Stimulated activated CD4-positive, alpha-beta T cell treated with anti-CD3 and anti-CD28 coated beads, TNF-alpha, amount 100 ng/mL, for 1 hour (primary cell): ENCODE results near the gene BNIP5.

Source experiments
- DNase-seq, 3 donors: peaks; one replicate each; pipeline ENCODE4 v3.0.0-alpha.2; 2020; ENCODE audit warnings: low read depth in 3 of 3, low spot score in 1 of 3

BNIP5 gene, protein sequence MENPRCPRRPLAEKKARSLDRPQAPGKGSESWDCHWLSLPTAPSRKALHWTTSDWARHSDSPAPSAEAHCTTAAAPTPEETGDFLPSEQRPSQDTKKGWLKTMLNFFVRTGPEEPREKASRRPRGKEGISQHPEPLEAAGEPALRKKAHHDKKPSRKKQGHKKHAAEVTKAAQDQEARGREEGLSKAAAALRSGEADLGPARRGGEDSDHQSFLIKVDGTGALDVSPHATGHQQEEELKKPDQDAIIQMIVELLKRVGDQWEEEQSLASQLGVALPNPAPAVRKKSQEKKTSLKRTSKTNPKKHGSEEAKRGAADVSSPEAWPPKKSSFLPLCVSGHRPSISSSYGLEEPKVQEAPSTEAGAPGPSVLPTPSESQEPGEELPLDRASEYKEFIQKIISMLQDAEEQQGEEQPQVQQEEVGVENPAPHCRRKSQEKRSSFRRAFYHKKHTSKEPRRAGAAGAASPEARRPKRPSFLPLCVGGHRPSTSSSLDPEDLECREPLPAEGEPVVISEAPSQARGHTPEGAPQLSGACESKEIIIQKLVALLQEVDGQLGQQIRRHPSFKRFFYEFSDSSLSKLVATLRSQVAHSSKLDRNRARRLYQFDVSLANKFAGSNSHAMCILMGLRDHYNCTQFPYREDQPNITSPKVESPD

DNA sequence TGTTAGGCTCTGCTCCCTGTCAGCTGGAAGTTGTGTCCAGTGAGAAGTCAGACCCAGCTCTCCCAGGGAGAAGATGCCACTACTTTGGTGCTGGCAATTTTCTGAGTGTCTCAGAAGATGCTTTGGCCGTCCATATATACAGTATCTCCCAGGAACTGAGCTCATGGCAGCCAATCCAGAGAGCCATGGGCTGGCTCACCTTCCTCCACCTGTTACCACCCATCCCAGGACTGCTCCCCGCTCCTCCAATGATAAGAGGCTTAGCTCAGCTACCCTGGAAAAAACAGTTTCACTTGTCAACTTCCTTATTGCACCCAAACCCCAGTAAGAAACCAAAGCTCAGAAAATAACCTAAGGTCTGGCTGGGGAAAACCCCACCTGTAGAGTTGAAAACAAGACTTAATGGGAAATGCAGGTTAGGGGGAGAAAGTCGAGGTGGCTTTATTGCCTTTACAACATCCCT, at the start of gene BNIP5:
Gene BNIP5, minus strand, starts transcription at position 110 of the 463 bp plus-strand sequence. CDS start 6,198 bp downstream, outside the sequence.
- DNase-seq = no peak

DNA sequence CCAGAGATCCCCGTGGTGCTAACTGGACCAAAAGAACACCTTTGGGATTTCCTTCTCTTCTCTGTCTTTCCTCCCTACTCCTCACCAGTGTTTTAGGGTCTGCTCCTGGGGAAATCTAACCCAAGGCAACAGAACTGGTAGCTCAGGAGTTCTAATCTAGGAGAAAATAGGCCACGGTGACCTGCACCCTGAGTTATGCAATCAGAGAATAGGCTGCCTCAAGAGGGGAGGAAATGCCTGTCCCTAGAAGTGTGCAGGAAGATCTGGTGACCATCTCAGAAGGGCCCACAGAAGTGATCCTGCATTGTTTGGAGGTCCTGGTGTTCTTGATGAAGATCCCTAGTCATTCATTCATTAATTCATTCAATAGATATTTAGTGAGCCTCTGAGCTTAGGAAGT, 47.4 kb upstream of the BNIP5 start:
- DNase-seq = no peak

DNA sequence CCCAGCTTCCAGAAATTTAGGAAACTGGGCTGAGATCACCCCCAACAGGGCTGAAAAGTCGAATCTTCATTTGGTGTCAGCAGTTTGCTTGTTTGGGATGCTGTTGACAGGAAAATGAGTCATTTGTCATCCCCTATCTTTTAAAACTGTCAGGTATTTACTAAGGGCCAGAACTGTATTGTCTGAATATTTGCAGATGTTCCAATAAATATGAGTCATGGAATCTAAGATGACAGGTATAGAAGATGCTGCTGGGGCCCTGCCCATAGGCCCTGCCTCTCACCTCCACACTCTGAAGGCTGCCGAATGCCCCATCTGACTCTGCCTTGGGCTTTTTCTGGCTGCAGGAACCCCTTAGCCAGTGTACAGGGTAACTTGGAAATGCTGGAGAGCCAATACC, 46.9 kb upstream of the BNIP5 start:
- no peak for DNase-seq

DNA sequence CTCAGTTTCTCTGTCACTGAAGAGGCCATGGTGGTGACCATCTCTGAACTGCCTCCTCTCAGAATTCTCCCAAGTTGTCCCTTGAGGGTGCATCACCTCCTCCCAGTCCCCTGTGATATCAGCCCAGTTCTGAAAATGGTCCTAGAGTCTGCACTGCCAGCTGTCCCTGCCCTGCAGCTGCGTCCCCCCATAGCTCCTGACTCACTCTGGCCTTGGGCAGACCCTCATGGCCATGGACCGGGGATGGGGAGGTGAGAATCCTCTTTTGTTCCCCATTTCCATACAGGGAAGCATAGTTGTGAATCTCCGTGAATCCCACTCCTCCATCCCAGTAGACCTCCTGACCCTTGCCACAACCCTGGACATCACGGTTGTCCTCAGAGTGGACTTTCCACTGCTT, 46.3 kb upstream of the BNIP5 start:
- no peak for DNase-seq

DNA sequence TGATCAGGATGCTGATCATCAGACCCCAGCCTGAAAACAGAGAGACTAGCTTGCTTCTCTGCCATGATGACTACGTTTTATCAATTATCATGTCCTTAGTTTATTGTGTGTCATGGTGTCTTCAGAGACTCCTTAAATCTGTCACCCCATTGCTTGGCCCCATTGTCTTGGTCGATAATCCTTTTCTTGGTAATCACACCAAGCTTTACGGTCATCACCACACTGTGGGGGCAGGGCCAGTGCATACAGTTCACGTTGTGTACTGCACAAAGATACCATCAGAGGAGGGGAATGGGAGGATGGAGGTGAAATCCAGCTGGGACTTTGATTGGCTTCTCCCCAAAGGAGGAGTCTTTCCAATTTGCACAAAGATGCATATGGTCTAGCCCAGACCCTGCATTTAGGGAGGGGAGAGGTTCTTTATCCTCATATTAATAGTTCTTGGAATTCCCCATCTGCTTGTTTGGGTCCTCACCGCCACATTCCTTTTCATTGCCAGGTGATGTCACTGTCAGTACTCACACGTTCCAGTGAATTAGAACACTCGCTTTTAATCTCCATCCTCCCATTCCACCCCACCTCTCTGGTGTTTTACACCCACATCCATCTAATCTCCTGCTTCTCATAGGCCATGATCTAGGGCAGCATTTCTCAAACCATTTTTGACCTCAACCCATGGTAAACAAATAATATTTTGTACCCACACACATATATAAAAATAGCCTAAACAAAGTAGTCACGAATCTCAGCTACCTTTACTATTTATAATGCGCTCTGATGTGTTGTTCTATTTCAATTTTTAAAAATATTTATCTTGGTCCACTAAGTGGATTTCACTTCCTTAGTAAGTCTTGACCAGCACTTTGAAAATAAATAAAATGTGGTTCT, 45.1 kb upstream of the BNIP5 start:
- no peak for DNase-seq

DNA sequence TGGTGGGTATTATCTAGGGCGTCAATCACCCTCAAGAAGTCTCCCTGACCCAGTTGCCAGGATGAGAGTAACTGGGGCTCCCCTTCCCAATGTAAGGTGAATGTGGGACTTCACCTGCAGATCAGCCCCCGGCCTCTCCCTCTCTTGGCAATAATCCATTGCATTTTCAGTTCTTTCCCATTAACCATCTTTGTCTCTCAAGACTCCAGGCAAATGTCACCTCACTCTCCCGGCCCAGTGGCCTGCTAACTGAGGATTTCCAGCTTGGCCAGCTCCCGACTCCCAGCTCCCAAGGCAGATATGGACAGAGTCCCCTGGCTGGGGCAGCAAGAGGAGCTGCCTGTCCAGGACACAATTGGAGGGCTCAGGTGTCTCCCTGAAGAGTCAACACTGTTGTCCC, 43.5 kb upstream of the BNIP5 start:
- no peak for DNase-seq

DNA sequence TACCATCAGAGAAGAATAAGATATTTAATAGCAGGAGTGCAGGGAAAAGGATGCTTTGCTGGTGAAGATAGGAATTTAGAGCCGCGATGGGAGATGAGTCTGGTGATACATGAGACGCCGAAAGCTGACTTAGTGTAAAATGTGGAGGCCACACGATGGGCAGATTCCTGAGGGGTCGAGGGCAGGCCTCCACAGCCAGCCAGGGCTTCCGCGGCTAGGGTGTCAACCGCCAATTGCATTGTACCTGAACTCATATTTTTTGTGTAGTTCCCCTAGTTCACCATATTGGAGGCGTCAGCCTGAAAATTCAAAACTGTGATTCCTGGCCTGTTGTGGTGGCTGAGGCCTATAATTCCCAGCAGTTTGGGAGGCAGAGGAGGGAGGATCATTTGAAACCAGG, 42.2 kb upstream of the BNIP5 start:
- no peak for DNase-seq

DNA sequence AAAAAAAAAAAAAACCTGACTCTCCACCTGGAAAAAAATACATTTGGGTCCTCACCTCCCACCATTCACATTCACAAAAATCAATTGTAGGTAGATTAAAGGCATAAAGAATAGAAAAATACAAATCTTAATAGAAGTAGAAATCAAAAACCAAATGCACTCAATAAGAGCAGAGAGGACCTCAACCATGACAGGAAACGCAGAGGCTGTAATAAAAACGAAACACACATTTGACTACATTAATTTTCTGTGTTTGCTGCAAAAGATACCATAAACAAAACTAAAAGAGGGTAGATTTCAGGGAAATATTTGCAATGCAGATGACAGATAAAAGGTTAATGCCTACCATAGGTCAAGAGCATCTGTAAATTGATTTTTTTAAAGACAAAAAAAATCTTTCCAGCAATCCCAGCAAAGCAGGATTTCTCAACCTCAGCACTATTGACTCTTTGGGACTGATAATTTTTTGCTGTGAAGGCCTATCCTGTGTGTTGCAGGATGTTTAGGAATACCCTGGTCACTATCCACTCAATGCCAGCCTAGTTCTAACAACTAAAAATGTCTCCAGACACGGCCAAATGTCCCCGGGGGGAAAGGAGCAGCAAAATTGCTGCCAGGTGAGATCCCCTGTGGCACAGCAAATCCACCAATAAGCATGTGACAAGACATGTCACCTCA, 41.7 kb upstream of the BNIP5 start:
- DNase-seq = no peak

DNA sequence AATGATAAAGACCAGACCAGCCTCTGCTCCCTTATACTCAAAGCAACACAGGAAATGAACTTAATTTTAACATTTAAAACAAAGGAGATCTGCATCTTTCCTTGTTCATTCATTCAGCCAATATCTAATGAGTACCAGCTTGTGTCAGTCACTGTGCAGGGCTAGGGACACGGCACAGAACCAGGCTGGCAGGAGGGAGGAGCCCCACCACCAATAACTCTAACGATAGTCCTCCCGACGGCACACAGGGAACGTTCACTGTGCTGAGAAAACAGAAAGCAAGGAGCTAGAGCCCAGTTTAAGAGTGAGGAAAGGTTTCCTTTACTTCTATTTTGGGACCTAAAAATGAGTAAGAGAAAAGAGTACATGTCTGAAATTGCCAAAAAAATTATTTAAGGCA, 40.9 kb upstream of the BNIP5 start:
- no peak for DNase-seq

DNA sequence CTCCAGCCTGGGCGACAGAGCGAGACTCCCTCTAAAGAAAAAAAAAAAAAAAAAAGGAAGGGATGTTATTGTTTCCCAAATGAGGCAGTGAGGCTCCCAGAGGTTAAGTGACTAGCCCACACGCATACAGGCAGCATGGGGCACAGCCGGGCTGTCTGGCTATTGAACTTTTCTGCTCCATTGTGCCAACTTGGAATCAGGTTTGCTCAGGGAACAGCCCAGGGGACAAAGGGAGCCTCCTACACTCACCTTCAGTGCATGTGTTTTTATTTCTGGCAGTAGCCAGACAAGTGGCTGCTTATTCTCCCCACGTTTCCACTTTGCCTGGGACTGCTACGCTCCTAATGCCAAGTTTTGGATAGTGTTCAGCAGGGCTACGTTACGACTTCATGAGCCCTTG, 40.1 kb upstream of the BNIP5 start:
- no peak for DNase-seq

DNA sequence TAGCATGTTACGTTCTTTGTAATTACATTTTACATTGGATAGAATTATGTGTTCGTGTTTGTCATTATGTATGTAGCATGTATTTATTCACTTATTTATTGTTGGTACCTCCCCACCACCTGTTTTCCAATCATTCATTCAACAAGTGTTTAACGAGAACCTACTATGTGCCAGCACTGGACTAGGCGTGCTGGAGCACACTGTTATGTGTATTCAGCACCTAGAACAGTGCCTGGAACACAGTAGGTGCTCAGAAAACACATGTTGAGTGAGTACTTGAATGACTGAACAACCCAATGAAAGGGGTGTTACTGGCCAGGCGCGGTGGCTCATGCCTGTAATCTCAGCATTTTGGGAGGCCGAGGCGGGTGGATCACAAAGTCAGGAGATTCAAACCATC, 39.5 kb upstream of the BNIP5 start:
- DNase-seq = no peak

DNA sequence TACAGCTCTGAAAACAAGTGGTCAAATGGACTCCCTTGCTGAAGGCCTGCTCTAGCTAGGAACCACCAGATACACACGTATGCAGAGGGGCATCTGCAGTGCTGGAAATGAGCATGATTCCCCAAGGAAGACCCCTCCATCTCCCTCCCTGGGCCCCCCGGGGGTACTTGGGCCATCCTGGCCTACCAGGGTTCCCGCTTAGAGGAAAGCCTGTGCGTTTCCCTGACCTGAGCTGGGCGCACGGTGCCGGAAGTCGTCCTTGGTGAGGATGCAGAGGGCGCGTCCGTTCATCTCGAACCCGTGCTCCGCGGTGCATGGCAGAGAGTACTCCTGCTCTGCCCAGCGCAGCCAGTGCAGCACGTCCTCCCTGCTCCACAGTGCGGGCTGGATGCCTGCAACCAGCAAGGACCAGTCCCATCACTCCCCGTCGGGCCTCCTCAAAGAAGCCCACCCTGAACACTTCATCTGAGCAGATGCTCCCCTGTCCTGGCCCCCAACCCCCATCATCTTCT, 39.0 kb upstream of the BNIP5 start:
- no peak for DNase-seq

DNA sequence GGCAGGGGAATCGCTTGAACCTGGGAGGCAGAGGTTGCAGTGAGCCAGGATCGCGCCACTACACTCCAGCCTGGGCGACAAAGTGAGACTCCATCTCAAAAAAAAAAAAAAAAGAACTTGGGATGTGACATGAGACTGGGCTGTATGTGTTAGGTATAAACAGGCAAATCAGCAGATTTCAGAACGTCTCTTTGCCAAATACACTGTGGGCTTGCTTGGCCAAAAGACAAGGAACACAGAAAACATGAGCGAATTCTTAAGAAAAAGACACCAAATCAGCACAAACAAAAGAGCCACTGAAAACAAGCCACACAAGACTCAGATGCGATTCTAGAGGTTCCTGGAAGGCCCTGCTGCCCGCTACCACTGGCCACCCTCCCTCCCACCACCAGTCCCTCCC, 38.3 kb upstream of the BNIP5 start:
- DNase-seq = no peak

DNA sequence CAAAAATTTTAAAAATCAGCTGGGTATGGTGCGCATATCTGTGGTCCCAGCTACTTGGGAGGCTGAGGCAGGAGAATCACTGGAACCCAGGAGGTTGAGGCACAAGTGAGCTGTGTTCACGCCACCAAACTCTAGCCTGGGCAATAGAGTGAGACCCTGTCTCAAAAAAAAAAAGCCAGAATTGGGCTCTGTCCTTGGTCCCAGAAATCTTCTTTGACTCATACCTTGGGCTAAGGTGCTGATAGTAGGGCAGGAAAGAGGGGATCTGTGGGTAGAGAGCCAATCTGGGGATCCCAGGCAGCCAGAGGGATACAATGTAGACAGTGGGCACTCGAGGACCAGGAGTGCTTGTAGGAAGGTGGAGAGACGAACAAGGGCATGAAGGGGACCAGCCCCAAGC, 37.5 kb upstream of the BNIP5 start:
- no peak for DNase-seq

DNA sequence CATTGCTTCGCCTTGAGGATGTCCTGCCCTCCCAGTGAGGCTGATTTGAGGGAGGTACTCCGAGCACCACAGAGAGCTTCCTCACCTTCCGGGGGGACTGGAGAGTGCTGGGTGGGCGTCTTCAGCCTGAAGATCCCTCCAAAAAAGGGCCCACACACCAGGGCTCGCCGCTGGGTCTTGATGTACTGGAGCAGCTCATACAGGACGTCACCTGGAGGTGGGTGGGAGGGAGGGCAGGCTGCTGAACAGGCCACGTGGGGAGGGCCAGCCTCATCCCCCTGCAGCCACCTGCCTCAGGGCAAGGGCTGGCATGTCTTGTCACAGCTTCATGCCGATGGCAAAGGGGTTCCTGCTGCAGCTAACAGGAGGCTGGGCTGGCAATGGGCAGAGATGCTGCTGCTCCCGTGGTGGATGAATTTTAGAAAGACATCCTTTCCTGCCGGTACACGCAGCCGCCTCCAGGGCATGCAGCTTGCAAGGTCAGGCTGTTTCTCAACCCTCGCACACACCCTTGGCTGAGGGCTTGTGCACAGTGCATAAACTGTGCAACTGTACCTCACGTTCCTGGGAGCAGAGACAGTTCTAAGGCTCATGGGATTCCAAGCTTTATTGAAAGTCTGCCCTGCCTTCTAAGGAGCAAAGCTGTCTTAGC, 36.8 kb upstream of the BNIP5 start:
- no peak for DNase-seq

DNA sequence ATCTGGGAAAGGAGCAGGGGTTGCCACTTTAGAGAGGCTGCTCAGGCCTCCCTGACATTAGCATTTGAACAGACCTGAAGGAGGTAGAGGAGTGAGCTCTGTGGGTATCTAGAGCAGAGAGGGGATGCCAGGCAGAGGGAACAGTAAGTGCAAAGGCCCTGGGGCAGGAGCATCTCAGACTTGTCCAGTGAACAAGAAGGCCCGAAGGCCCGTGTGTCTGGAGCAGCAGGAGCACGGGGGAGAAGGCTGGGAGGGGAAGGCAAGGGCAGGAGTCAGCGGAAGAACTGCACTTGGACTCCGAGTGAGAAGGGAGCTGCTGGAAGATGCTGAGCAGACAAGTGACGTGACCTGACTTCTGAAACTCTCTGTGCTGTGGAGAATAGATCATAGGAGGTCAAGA, 35.4 kb upstream of the BNIP5 start:
- DNase-seq = no peak

DNA sequence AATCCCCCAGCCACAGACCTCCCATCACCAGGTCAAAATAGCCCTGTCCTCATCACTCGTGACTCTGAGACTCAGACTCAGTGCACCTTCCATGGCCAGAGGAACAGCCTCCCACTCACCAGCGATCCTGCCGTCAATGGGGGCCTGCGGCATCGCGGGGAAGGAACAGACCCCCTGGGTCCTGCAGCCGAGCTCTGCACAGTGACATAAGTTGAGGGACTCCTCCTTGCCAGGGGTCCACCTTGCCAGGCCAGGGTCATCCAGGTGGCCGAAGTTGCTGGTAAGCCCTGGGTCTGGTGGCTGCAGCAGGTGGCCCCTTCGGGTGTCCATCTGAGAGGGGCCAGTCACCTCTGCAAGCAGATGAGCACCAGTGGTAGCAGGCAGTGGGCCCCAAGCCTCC, 34.5 kb upstream of the BNIP5 start:
- DNase-seq = no peak

DNA sequence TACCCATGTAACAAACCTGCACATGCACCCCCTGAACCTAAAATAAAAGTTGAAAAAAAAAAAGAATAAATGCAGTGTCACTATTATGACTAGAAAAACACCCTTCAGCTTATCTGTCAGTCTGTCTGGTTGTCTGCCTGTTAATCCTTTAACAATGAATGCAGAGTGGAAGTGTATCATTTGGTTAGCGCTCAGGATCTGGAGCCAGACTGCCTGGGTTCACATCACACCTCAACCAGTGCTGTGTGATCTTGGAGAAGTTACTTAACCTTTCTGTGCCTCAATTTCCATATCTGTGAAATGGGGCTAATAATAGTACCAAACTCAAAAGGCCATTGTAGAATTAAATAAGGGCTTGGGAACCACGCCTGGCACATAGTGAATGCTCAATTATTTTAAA, 34.0 kb upstream of the BNIP5 start:
- no peak for DNase-seq

DNA sequence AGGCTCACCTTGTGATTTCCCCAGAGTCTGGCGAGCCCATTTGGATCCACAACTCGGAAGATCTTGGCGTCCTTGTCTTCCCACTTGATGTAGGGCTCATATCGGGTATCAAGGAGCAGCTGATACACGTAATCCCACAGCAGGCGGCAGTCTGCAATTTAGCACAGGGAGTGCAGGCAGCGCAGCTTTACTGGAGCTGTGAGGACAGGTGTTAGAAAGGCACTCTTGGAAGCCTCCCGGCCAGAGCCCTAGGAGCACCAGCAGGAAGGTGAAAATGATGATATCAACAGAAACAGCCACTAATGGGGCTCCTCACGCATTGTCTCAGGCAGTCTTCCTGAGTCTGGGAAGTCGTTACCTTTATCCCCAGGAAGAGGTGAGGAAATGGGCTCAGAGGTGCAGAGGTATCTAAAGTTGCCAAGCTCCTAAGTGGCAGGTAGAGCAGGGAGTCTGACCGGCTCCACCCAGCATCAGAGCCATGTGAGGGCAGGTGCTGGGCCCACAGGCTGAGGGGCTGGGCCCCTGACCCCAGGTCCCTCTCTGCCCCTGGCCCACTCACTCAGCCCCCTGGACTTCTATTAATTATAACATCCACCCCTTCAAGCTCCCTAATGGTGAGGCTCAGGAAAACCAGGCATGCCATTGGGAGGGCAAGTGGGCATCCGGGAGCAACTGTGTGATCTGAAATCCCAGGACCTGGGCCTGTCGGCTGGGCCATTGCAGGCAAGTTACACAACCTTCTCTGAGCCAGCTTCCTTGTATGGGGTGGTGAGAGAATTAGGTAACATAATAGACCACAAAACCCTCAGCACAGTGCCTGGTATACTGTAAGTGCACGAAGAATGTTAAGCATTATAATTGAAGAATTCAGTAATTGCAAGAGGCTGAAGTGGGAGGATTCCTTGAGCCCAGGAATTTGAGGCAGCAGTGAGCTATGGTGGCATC, 32.5 kb upstream of the BNIP5 start:
- no peak for DNase-seq
